VCaP (cell line): ENCODE results near the gene MNAT1.
"Not testable (repeated sequence)": the region's sequence is repeated elsewhere in the genome, so short reads cannot be mapped to it uniquely, and the experiment has no call there.

Experiments
- H3K27ac ChIP-seq: fragments of 450-650 bp; 2 replicates; pipeline ENCODE4 v1.5.1; 2017
- TF ChIP-seq, protein P1 (sequence below): fragments of 450-650 bp; conservative IDR thresholded peaks from 2 replicates; pipeline ENCODE4 v1.5.1; 2017; ENCODE audit warnings: mild to moderate bottlenecking, moderate library complexity

MNAT1 gene

DNA sequence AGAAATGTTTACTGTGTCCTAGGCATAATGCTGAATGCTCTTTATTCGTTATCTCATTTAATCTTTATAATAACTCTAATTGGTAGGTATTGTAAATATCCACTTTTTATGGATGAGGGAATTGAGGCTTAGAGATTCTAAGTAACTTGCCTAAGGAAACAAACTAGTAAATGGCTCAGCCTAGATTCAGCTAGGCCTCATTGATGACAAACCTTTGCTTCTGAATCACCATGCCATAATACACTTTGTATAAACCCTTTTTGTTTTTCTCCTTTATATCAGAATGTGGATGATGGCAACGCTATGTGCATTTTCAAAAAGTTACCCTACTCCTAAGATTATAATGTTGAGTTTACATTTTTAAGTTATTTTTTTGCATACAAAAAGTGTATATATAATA is 34.0 kb downstream of the MNAT1 start:
- H3K27ac ChIP-seq, result no peak overlapping the region
- TF ChIP-seq, protein P1, sequence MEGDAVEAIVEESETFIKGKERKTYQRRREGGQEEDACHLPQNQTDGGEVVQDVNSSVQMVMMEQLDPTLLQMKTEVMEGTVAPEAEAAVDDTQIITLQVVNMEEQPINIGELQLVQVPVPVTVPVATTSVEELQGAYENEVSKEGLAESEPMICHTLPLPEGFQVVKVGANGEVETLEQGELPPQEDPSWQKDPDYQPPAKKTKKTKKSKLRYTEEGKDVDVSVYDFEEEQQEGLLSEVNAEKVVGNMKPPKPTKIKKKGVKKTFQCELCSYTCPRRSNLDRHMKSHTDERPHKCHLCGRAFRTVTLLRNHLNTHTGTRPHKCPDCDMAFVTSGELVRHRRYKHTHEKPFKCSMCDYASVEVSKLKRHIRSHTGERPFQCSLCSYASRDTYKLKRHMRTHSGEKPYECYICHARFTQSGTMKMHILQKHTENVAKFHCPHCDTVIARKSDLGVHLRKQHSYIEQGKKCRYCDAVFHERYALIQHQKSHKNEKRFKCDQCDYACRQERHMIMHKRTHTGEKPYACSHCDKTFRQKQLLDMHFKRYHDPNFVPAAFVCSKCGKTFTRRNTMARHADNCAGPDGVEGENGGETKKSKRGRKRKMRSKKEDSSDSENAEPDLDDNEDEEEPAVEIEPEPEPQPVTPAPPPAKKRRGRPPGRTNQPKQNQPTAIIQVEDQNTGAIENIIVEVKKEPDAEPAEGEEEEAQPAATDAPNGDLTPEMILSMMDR, result no peak

DNA sequence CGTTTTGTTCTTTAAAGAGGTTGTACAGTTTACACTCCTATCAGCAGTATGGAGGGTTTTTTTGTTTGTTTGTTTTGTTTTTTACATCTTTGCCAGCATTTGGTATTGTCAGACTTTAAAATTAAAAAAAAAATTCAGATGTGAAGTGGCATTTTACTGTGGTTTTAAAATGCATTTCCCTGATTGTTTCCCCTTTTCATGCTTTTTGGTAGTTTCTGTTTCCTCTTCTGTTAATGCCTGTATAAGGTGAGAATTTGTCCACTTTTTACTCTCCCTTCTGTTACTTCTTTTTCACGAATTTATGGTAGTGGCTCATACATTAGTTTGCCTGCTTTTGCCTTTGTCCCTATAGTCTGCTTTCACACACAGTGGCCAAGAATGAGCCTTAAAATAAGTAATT is 36.6 kb downstream of the MNAT1 start:
- TF ChIP-seq, protein P1, result no peak
- no peak overlapping the region for H3K27ac ChIP-seq

DNA sequence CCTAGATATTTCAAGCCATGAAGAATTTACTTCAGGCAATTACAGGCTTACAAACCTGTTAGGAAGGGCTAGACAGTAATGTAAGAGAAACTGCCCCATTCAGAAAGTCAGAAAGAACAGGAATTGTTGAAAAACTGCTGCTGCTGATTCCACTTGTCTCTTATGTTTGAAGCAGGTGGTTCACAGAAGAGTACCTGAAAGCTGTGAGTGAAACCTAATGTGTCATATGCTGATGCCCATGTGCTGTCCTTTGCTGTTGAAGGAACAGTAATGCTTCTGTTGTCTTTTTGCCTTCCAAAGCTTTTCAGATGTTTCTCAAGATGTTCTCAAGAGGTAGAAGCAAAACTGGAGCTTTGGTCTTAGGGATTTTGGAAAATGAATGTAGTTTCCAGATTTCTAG is 39.0 kb downstream of the MNAT1 start:
- H3K27ac ChIP-seq, result no peak overlapping the region
- TF ChIP-seq, protein P1, result no peak

DNA sequence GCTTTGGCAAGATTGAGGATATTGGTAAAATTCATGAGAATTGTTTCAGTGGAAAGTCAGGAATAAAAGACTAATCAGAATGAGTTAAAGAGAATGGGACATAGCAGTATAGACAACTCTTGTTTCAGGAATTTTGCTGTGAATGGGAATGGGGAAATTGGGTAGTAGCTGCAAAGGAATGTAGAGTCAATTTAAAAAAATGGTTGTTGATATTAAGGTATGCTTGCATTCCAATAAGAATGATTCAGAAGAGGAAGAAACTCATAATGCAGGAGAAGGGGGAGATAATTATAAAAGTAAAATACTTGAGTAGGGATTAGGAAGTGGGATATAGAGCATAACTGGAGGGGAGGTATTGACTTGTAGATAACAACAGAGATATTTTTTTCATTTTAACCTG is 40.7 kb downstream of the MNAT1 start:
- TF ChIP-seq, protein P1, result no peak
- H3K27ac ChIP-seq, result no peak overlapping the region

DNA sequence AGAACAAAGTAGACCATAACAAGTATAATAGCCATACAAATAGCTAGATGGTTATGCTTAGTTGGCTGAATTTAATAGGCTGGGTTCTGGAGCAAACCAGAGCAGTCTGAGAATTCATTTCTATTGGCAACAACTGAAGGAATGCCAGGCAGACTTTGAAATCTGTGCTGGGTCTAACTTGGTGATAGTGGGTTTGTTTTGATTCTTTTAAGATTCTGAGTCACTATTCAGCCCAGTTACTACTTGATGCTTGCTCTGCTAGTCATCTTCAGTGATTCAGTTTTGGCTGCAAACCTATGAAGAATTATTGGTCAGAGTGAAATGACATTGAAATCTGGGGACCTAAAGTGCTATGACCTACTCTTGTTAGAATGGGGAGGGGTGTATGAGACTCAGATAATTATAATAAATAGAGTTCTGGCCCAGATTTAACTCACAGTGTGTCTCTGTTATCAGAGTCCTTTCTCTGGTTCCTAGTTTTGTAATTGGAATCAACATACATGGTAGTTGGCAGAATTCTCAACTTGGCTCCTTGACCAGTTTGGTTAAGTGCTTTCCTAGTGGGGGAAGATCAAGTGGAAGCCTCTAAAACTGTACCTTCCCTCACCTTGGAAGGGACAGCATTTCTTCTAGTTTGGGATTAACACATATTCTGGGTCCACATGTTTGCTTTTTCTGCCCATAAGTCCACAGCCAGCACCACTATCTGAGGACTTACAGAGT is 43.5 kb downstream of the MNAT1 start:
- H3K27ac ChIP-seq, result no peak overlapping the region
- TF ChIP-seq, protein P1, result no peak

DNA sequence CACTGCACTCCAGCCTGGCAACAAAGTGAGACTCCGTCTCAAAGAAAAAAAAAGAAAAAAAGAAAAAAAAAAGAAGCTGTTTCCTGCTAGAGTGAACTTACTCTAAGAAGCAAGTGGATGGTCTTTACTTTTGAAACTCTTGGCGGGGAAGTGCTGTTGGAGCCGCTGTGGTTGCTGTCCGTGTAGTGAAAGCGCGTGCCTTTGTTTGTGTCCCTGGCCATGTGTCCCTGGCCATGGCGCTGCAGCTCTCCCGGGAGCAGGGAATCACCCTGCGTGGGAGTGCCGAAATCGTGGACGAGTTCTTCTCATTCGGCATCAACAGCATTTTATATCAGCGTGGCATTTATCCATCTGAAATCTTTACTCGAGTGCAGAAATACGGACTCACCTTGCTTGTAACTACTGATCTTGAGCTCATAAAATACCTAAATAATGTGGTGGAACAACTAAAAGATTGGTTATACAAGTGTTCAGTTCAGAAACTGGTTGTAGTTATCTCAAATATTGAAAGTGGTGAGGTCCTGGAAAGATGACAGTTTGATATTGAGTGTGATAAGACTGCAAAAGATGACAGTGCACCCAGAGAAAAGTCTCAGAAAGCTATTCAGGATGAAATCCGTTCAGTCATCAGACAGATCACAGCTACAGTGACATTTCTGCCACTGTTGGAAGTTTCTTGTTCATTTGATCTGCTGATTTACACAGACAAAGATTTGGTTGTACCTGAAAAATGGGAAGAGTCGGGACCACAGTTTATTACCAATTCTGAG is 45.4 kb downstream of the MNAT1 start:
- H3K27ac ChIP-seq, result not testable (repeated sequence)

DNA sequence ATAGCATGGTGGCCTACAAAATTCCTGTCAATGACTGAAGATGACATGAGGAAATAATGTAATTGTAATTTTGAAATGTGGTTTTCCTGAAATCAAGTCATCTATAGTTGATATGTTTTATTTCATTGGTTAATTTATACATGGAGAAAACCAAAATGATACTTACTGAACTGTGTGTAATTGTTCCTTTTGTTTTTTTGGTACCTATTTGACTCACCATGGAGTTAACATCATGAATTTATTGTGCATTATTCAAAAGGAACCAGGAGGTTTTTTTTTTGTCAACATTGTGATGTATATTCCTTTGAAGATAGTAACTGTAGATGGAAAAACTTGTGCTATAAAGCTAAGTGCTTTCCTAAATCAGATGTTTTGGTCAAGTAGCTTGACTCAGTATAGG is 46.0 kb downstream of the MNAT1 start:
- not testable (repeated sequence) for H3K27ac ChIP-seq

DNA sequence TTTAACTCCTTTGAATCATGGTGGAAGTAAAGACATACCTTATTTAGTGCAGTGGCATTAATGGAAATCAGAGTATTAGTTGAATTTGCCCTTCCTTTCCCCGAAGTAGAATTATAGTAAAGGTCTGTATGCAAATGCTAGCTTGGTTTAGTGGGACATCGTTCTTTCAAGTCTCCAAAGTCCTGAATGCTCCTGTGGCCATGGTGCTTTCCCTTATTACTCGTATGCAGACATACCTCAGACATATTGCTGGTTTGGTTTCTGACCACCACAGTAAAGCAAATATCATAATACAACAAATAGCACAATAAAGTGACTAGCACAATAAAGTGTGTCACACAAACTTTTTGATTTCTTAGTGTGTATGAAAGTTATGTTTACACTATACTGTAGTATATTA is 52.3 kb downstream of the MNAT1 start:
- TF ChIP-seq, protein P1, result no peak

More for the DNA sequence above, 52.3 kb downstream of the MNAT1 start:
- no peak overlapping the region for H3K27ac ChIP-seq
